ENCODE data around the gene RPGRIP1L. TPM values are rescaled to one million over a fixed set of nuclear protein-coding genes. Genes with fewer than 3 reads are reported as not detected.

Gene RPGRIP1L
- total and polyA plus RNA-seq, 2 of the 8 experiments (the other 6 are each of a cell fraction or from before 2014, with no cell fraction given), result 4.0 to 13.7 TPM

- no peak for TF ChIP-seq ATF3 (IDR thresholded peaks at IDR 0.05; ENCODE audit: insufficient read depth, low read depth, low read length)
- no peak for TF ChIP-seq RXRA (IDR thresholded peaks at IDR 0.05; ENCODE audit: insufficient read depth, low read depth, low read length)
- TF ChIP-seq KDM5A (IDR thresholded peaks at IDR 0.05; ENCODE audit: low read length), result no peak
- TF ChIP-seq YY1 (IDR thresholded peaks at IDR 0.05; ENCODE audit: low read depth, low read length), result no peak
- TF ChIP-seq SP2 (IDR thresholded peaks at IDR 0.05; ENCODE audit: low read length), result no peak
- no peak for TF ChIP-seq POLR2A (IDR thresholded peaks at IDR 0.05; ENCODE audit: control extremely low read depth in 1 of 2, low read depth in 2 of 2, low read length in 2 of 2)
Measured at GRCh38 chr16:53565296-53565863, 138.3 kb downstream of the RPGRIP1L start (continued).

All from H1 (cell line).